ENCODE data around the gene PCDH9. TPM values are rescaled to one million over a fixed set of nuclear protein-coding genes. Genes with fewer than 3 reads are reported as not detected.

Gene PCDH9
- total RNA-seq, 1 experiment from 2014 or later = 0.11 TPM

- peaks cover 11% of the 10 kb centered on the region for H3K27me3 Mint-ChIP-seq (ENCODE audit: insufficient read depth, unreplicated experiment)
- no peak for TF ChIP-seq CTCF (IDR thresholded peaks at IDR 0.05; ENCODE audit: insufficient read depth in 1 of 2, low read depth in 1 of 2, low read length in 1 of 2, severe bottlenecking in 1 of 2, unreplicated experiment in 1 of 2)
- CTCF ChIA-PET = no interaction called here
These were observed 214.0 kb downstream of the PCDH9 start for GRCh38 chr13:67015976-67016600.

GRCh38 chr13:67014399-67014798, 215.7 kb downstream of the PCDH9 start:
- no peaks in the 10 kb centered on the region for H3K36me3 ChIP-seq (ENCODE audit: control insufficient read depth, insufficient read depth, low read length)
- BruUV-seq (replicated peaks) = no TSS peak
- no peaks in the 10 kb centered on the region for H3K27me3 ChIP-seq (replicated peaks; ENCODE audit: control insufficient read depth, insufficient read depth, low read length)
- TF ChIP-seq CTCF (IDR thresholded peaks at IDR 0.05; ENCODE audit: insufficient read depth in 1 of 2, low read depth in 1 of 2, low read length in 1 of 2, severe bottlenecking in 1 of 2, unreplicated experiment in 1 of 2) = no peak
- Mint-ChIP-seq H3K27me3 (ENCODE audit: insufficient read depth, unreplicated experiment) (peaks cover 11% of the 10 kb centered on the region), H3K36me3 (ENCODE audit: insufficient read depth, unreplicated experiment) (no peaks in the 10 kb centered on the region), H3K27ac (ENCODE audit: unreplicated experiment) (no peak overlapping the region), H3K9me3 (ENCODE audit: unreplicated experiment) (no peaks in the 10 kb centered on the region), H3K4me1 (ENCODE audit: low read depth, unreplicated experiment) (no peaks in the 10 kb centered on the region), H3K4me3 (ENCODE audit: unreplicated experiment) (no peak overlapping the region)
- no peaks in the 10 kb centered on the region for H3K9me3 ChIP-seq
- intact Hi-C loops (cut with micrococcal nuclease; ENCODE audit: unreplicated experiment) = no loop called here
- CTCF ChIA-PET = no interaction called here
- DNase-seq = no peak
- H3K4me1 ChIP-seq = no peaks in the 10 kb centered on the region
- POLR2A ChIA-PET = no interaction called here
- no peak overlapping the region for H3K4me3 ChIP-seq (ENCODE audit: low read depth, low read length)

More at GRCh38 chr13:67015976-67016600, 214.0 kb downstream of the PCDH9 start:
- H3K36me3 ChIP-seq (ENCODE audit: control insufficient read depth, insufficient read depth, low read length) = no peaks in the 10 kb centered on the region
- no peak overlapping the region for H3K4me3 Mint-ChIP-seq (ENCODE audit: unreplicated experiment)
- POLR2A ChIA-PET = no interaction called here
- no peaks in the 10 kb centered on the region for H3K36me3 Mint-ChIP-seq (ENCODE audit: insufficient read depth, unreplicated experiment)
- H3K4me1 Mint-ChIP-seq (ENCODE audit: low read depth, unreplicated experiment) = no peaks in the 10 kb centered on the region
- no peak for DNase-seq
- BruUV-seq (replicated peaks) = no TSS peak
- H3K9me3 Mint-ChIP-seq (ENCODE audit: unreplicated experiment) = no peaks in the 10 kb centered on the region
- no peaks in the 10 kb centered on the region for H3K9me3 ChIP-seq
- H3K4me1 ChIP-seq = no peaks in the 10 kb centered on the region
- intact Hi-C loops (cut with micrococcal nuclease; ENCODE audit: unreplicated experiment) = no loop called here
- H3K4me3 ChIP-seq (ENCODE audit: low read depth, low read length) = no peak overlapping the region
- H3K27ac Mint-ChIP-seq (ENCODE audit: unreplicated experiment) = no peak overlapping the region
- H3K27me3 ChIP-seq (replicated peaks; ENCODE audit: control insufficient read depth, insufficient read depth, low read length) = no peaks in the 10 kb centered on the region

GRCh38 chr13:67013709-67014108, 216.4 kb downstream of the PCDH9 start:
- Mint-ChIP-seq H3K27me3 (ENCODE audit: insufficient read depth, unreplicated experiment) (peaks cover 12% of the 10 kb centered on the region), H3K4me1 (ENCODE audit: low read depth, unreplicated experiment) (no peaks in the 10 kb centered on the region), H3K9me3 (ENCODE audit: unreplicated experiment) (no peaks in the 10 kb centered on the region), H3K4me3 (ENCODE audit: unreplicated experiment) (no peak overlapping the region), H3K36me3 (ENCODE audit: insufficient read depth, unreplicated experiment) (no peaks in the 10 kb centered on the region), H3K27ac (ENCODE audit: unreplicated experiment) (no peak overlapping the region)
- no peaks in the 10 kb centered on the region for H3K9me3 ChIP-seq
- H3K4me1 ChIP-seq = no peaks in the 10 kb centered on the region
- H3K27me3 ChIP-seq (replicated peaks; ENCODE audit: control insufficient read depth, insufficient read depth, low read length) = no peaks in the 10 kb centered on the region
- intact Hi-C loops (cut with micrococcal nuclease; ENCODE audit: unreplicated experiment) = no loop called here
- ChIA-PET POLR2A (no interaction called here), CTCF (no interaction called here)
- H3K4me3 ChIP-seq (ENCODE audit: low read depth, low read length) = no peak overlapping the region
- H3K36me3 ChIP-seq (ENCODE audit: control insufficient read depth, insufficient read depth, low read length) = no peaks in the 10 kb centered on the region
- TF ChIP-seq CTCF (IDR thresholded peaks at IDR 0.05; ENCODE audit: insufficient read depth in 1 of 2, low read depth in 1 of 2, low read length in 1 of 2, severe bottlenecking in 1 of 2, unreplicated experiment in 1 of 2) = no peak
- no peak for DNase-seq
- BruUV-seq (replicated peaks) = no TSS peak

Measured in Caco-2 (cell line).